HG03097 (cell line): ENCODE results near the gene SLC35B4.
A peak's percentile ranks its signal among the peaks of the same experiment; 100 is the strongest.

Experiments used
- ATAC-seq: cut with Tn5 transposase; IDR thresholded peaks from one replicate; pipeline ENCODE4 v1.9.1; 2021; ENCODE audit not compliant: unreplicated experiment, low FRiP score

SLC35B4 gene

DNA sequence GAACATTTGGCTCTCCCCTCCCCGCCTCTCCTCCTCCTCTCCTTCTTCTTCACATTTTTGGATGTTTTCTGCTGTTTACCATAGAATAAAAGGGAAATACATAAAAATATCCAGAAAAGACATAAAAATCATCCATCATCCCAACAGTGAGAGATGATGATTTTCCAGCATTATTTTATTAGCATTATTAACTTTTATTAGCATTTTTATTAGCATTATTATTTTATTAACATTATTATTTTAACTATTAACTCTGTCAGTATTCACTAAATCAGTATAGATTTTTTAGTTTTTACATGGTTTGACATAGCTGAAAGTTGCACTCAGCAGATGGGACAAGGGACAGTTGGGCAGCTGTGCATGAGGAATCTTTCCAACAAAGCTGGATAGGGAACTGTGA lies 16.2 kb upstream of the SLC35B4 start:
- ATAC-seq: no peak

- ATAC-seq: no peak
Measured at GRCh38 chr7:134331393-134331792, 14.7 kb upstream of the SLC35B4 start.

- no peak for ATAC-seq
Measured at GRCh38 chr7:134330974-134331373, 14.2 kb upstream of the SLC35B4 start.

GRCh38 chr7:134329614-134330346 lies 13.1 kb upstream of the SLC35B4 start:
- ATAC-seq: no peak

DNA sequence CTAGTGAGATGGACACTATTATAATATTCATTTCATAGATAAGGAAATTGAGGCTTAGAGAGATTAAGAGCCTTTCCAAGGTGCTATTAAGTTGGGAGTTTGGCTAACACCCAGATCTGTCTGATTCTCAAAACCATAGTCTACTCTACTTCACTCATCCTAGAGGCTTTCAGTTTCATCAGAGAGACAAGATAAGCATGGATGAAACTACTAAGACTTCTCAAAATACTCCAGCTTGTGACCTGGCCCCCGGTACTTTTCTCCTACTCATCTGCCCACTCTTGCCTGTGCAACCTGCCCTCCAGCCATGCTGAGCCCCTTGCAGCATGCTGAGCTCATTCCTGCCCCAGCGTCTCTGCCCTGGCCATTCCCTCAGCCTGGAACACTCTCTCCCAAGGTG lies 12.2 kb upstream of the SLC35B4 start:
- ATAC-seq: no peak

DNA sequence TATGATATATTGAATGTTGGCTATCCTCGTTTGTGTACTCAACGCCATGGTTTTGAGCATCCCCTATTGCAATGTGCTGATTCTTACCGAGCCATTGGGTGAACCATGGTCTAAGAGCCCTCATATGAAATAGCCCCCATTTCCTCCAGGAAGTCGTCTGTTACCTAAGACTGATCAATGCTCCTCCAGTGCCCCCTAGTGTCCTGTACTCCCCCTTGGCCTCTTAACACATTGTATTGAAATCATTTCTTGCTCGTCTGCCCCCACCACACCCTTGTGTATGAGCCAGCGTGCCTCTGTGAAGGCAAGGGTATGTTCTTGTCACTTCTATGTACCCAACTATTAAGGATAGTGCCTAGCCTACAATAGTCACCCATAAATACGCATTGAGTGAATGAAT lies 11.2 kb upstream of the SLC35B4 start:
- peak; percentile 80 for ATAC-seq

DNA sequence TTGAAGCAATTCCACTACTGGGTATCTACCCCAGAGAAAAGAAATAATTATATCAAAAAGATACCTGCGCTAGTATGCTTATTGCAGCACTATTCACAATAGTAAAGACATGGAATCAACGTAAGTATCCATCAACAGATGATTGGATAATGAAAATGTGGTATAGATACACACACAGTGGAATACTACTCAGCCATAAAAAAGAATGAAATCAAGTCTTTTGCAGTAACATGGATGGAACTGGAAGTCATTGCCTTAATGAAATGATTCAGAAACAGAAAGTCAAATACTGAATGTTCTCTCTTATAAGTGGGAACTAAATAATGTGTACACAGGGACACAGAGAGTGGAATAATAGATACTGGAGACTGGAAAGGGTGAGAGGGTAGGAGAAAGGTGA lies 7.4 kb upstream of the SLC35B4 start:
- ATAC-seq: no peak

- no peak for ATAC-seq
Measured at GRCh38 chr7:134320201-134320600, 3.5 kb upstream of the SLC35B4 start.

GRCh38 chr7:134318443-134318842 lies 1.7 kb upstream of the SLC35B4 start:
- no peak for ATAC-seq

- ATAC-seq: no peak
Measured at GRCh38 chr7:134317434-134317833, 704 bp upstream of the SLC35B4 start.

- ATAC-seq: no peak
Measured at GRCh38 chr7:134315679-134316538, 821 bp downstream of the SLC35B4 start.

DNA sequence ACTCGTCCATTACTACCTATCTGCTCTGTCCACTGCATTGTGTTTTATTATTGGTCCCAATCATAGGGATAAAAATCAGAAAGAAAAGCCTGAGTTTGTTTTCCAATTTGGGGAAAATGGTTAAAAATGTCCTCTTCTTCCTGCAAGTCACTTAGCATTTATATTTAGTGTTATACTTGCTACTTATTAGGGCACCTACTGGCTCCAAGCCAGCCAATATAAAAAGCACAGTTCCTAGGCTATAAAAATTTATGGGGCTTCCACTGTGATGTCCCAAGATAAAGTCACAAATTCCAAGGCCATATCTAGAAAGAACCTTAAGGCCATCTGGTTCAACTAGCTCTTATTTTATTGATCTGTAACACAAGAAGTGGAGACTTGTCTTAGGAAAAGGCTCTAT lies 3.2 kb downstream of the SLC35B4 start:
- ATAC-seq: no peak

- ATAC-seq: no peak
Measured at GRCh38 chr7:134312717-134313116, 4.0 kb downstream of the SLC35B4 start.

DNA sequence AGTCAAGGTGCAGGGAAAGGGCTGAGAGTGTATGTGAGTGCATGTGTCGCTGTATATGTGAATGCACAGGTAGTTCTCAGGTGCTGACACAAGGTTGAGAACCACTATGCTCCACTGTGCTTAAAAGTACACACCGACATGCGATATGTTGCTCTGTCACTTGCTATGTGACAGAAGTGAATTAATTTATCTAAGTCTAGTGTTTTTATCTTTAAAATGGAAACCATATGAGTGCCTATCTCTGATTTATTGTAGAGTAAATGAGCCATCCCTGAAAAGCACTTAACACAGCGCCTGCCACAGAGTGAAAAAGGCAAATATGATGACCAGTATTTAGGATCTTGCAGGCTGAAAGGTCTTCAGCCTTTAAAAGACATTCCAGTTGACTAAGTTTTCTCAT lies 4.9 kb downstream of the SLC35B4 start:
- ATAC-seq: no peak

DNA sequence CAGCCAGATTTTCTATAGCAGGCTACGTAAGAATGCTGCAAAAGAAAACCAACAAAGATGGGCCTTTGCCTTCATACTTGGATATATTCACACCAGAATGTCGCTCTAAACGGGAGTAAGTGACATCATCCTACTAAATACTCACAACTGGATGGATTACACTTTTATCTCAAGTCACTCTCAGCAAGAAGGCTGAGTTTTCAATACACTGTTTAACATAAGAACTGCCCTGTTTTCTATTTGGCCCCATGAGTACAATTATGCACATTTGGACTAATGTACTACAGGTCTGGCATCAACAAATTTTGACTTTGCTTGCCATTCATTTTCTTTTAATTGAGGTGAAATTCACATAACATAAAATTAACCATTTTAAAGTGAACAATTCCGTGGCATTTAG lies 8.2 kb downstream of the SLC35B4 start:
- ATAC-seq: no peak

GRCh38 chr7:134307320-134307719 lies 9.4 kb downstream of the SLC35B4 start:
- no peak for ATAC-seq

- no peak for ATAC-seq
Measured at GRCh38 chr7:134302120-134302519, 14.6 kb downstream of the SLC35B4 start.

- no peak for ATAC-seq
Measured at GRCh38 chr7:134301592-134301991, 15.1 kb downstream of the SLC35B4 start.

GRCh38 chr7:134300988-134301387 lies 15.7 kb downstream of the SLC35B4 start:
- no peak for ATAC-seq

DNA sequence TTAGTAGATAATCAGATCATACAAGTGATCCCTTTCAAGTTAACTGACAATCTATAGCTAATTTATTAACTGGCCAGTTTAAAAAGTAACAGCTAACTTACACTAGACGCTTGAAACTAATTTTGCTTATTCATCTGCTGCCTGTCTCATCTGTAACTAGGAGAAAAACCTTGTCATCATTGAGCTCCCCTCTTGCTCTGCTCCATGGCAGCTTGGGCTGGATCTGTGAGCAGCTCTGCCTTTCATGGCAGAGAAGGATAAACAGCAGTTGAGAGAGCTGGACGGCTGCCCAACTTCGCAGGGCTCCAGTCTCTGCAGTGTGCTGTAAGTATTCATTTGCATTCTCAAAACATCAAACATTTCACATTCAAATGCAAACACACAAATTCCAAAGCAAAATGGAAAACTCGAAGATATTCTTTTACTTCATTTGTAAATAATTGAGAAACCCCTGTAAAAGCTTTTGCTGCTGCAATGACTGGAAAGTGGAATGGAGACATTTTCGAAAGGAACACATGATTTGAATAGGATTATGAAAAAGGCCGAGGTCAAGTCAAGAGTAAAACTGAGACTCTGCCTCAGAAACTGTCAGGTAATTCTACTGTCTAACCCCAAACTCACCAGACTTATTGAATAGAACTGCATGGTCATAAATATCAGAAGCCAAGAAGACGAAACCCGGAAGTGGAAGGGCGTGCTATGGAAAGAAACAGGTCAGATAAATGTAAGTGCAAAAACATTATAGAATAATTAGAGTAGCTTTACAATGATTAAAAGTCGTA lies 17.6 kb downstream of the SLC35B4 start:
- no peak for ATAC-seq

DNA sequence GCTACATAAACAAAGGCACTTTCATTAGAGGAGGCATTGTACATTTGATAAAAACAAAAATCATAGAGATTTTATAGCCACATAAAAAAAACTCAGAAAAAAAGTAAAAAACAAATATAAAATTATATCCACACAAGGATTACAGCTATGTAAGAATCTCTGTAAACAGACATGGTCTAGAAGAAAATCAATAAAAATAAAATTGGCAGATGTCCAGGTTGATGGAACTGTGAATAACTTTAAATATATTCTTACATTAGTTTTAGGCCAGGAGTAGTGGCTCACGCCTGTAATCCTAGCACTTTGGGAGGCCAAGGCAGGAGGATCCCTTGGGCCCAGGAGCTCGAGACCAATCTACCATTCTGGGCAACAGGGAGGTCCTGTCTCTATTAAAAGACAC lies 19.2 kb downstream of the SLC35B4 start:
- no peak for ATAC-seq
